Smooth muscle cell (in vitro differentiated cells): ENCODE measurements around the gene ZNF512. TPM values are rescaled to one million over a fixed set of nuclear protein-coding genes. Genes with fewer than 3 reads are reported as not detected.
A peak's percentile ranks its signal among the peaks of the same experiment; 100 is the strongest.
"Not testable (repeated sequence)": the region's sequence is repeated elsewhere in the genome, so short reads cannot be mapped to it uniquely, and the experiment has no call there.

Source experiments
- DNase-seq: peaks from one replicate; lab custom pipeline; 2025; ENCODE audit not compliant: unreplicated experiment; lab: John Stamatoyannopoulos, UW
- H2AFZ ChIP-seq: fragments of 200-600 bp; sonication (generic); 2 replicates; pipeline ENCODE4 v1.6.0; 2016; ENCODE audit warnings: antibody characterized with exemption, low read depth, mild to moderate bottlenecking
- H3F3A ChIP-seq: fragments of 200-600 bp; sonication (generic); 2 replicates; pipeline ENCODE4 v1.6.0; 2017; ENCODE audit warnings: antibody characterized with exemption, low read depth
- H3K27ac ChIP-seq: fragments of 200-600 bp; sonication (generic); 2 replicates; pipeline ENCODE4 v1.5.1; 2016; ENCODE audit warnings: low read depth, mild to moderate bottlenecking
- H3K27me3 ChIP-seq: fragments of 200-600 bp; sonication (generic); 2 replicates; pipeline ENCODE4 v1.6.1; 2016; ENCODE audit warnings: low read depth, mild to moderate bottlenecking
- H3K36me3 ChIP-seq: fragments of 200-600 bp; sonication (generic); 2 replicates; pipeline ENCODE4 v1.5.1; 2016; ENCODE audit warnings: low read depth
- H3K4me1 ChIP-seq: fragments of 200-600 bp; sonication (generic); 2 replicates; pipeline ENCODE4 v1.5.1; 2016; ENCODE audit warnings: low read depth
- H3K4me2 ChIP-seq: fragments of 200-600 bp; sonication (generic); 2 replicates; pipeline ENCODE4 v1.6.0; 2016; ENCODE audit warnings: mild to moderate bottlenecking
- H3K4me3 ChIP-seq: fragments of 200-600 bp; sonication (generic); 2 replicates; pipeline ENCODE4 v1.5.1; 2016; ENCODE audit warnings: mild to moderate bottlenecking
- H3K79me2 ChIP-seq: fragments of 200-600 bp; sonication (generic); 2 replicates; pipeline ENCODE4 v1.6.0; 2016; ENCODE audit warnings: low read depth, mild to moderate bottlenecking
- H3K9ac ChIP-seq: fragments of 200-600 bp; sonication (generic); 2 replicates; pipeline ENCODE4 v1.6.0; 2016; ENCODE audit warnings: low read depth
- H3K9me3 ChIP-seq: fragments of 200-600 bp; sonication (generic); replicated peaks from 2 replicates; pipeline ENCODE4 v1.5.1; 2016; ENCODE audit warnings: low read depth
- H4K20me1 ChIP-seq: fragments of 200-600 bp; sonication (generic); 2 replicates; pipeline ENCODE4 v1.6.0; 2016; ENCODE audit warnings: low read depth
- WGBS: methylation state at CpG from one replicate; pipeline ENCODE4 v1.1.7; 2016; ENCODE audit warnings: low lambda C conversion rate; 5-methylcytosine and 5-hydroxymethylcytosine counted together
- polyA plus RNA-seq: library from polyadenylated mRNA; unstranded; fragments of >200 nt; fragmentation: Nextera tagmentation; extraction: Ambion mirVana; gene quantifications from 2 replicates; pipeline ENCODE4 v1.2.1, GENCODE V29; 2016
- total RNA-seq: library from RNA; depleted of rRNA; stranded (reverse); fragments of >200 nt; gene quantifications from 2 replicates; pipeline ENCODE4 v1.2.3, GENCODE V29; 2014
- TF ChIP-seq, protein P1 (sequence below): fragments of 200-600 bp; sonication (generic); IDR thresholded peaks from 2 replicates; pipeline ENCODE4 v1.5.1; 2017; ENCODE audit warnings: borderline replicate concordance, mild to moderate bottlenecking, antibody characterized with exemption; ENCODE audit not compliant: insufficient read depth, poor library complexity, severe bottlenecking

The ZNF512 gene
- total and polyA plus RNA-seq, 2 experiments from 2014 or later = 12.2 to 15.6 TPM

DNA sequence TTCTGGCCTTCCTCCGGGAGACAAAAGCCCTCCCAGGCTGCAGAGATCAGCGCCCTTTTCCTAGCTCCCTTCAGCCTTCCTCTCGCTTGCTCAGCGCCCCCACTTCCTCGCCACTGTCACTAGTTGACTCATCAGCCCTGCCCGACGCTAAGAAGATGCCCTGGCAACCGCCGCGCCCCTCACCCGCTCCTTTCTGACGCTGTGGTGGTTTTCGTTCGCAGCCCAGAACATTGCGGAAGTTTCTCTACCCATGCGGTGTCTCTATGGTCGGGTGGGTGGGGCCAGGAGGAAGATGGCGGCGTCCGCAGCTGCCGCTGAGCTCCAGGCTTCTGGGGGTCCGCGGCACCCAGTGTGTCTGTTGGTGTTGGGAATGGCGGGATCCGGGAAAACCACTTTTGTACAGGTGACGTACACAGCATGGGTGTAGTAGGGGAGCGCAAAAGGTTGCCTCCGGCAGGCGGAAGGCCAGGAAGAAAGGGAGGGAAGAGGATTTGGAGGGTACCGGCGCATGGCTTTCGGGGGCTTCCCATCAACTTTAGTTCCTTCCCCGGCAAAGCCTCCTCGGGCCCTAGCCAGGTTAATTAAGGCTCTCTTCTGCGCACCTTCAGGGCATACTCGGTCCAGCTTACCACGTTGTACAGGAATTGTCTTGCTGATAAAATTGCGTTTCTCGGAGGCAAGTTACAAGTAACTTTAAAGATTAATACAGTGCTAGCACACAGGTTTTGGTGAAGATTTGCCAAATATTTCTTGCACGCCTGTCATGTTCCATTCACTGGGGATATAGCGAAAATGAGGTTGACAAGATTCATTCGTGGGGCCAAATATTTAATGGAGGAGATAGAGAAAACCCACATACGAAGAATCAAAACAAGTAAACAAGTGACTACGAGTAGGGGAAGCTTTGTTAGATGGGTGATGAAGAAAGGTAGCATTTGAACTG is 46.2 kb downstream of the ZNF512 start, which contains the start of the genes CCDC121 and GPN1:
CCDC121 (minus strand) TSS at position 246 of the 943 bp plus-strand sequence. CDS start 1,213 bp downstream, outside the sequence.
GPN1 (plus strand) TSS at position 284 of the 943 bp plus-strand sequence; CDS start at position 293, 9 bp downstream.
- H3K27ac ChIP-seq = peak within 1 kb of the TSS; percentile 95
- H3K9me3 ChIP-seq = no peaks in the 10 kb centered on the region
- H3K4me3 ChIP-seq = peak within 1 kb of the TSS; percentile 61
- H3K4me2 ChIP-seq = peak within 1 kb of the TSS; percentile 87
- H3F3A ChIP-seq = peaks cover 22% of the 10 kb centered on the region
- DNase-seq = peak; percentile 71
- H2AFZ ChIP-seq = peak within 1 kb of the TSS; percentile 29
- no peaks in the 10 kb centered on the region for H4K20me1 ChIP-seq
- WGBS = 4% methylated on average over 44 of the region's 44 CpGs
- H3K36me3 ChIP-seq = peaks cover 3% of the 10 kb centered on the region
- no peaks in the 10 kb centered on the region for H3K27me3 ChIP-seq
- peaks cover 7% of the 10 kb centered on the region for H3K4me1 ChIP-seq
- H3K79me2 ChIP-seq = peaks cover 10% of the 10 kb centered on the region
- H3K9ac ChIP-seq = peak within 1 kb of the TSS; percentile 90
- TF ChIP-seq, protein P1, sequence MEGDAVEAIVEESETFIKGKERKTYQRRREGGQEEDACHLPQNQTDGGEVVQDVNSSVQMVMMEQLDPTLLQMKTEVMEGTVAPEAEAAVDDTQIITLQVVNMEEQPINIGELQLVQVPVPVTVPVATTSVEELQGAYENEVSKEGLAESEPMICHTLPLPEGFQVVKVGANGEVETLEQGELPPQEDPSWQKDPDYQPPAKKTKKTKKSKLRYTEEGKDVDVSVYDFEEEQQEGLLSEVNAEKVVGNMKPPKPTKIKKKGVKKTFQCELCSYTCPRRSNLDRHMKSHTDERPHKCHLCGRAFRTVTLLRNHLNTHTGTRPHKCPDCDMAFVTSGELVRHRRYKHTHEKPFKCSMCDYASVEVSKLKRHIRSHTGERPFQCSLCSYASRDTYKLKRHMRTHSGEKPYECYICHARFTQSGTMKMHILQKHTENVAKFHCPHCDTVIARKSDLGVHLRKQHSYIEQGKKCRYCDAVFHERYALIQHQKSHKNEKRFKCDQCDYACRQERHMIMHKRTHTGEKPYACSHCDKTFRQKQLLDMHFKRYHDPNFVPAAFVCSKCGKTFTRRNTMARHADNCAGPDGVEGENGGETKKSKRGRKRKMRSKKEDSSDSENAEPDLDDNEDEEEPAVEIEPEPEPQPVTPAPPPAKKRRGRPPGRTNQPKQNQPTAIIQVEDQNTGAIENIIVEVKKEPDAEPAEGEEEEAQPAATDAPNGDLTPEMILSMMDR = no peak

GRCh38 chr2:27630257-27630656 is 47.4 kb downstream of the ZNF512 start:
- not testable (repeated sequence) for H3K36me3 ChIP-seq, H3K4me3 ChIP-seq, H3K79me2 ChIP-seq, H3K9ac ChIP-seq, H3K4me1 ChIP-seq, H3K9me3 ChIP-seq, H2AFZ ChIP-seq, H3K27me3 ChIP-seq, DNase-seq, H4K20me1 ChIP-seq, H3K27ac ChIP-seq
- peaks cover 18% of the 10 kb centered on the region for H3F3A ChIP-seq
- 94% methylated on average over 2 of the region's 2 CpGs for WGBS
- peak overlapping the region; percentile 87 for H3K4me2 ChIP-seq

GRCh38 chr2:27634291-27634690 is 51.4 kb downstream of the ZNF512 start:
- H3K36me3 ChIP-seq = peaks cover 25% of the 10 kb centered on the region
- peaks cover 8% of the 10 kb centered on the region for H3K79me2 ChIP-seq
- no peak overlapping the region for H3K4me2 ChIP-seq
- no peak overlapping the region for H3K9ac ChIP-seq
- no peak overlapping the region for H3K27ac ChIP-seq
- no peaks in the 10 kb centered on the region for H3F3A ChIP-seq
- H2AFZ ChIP-seq = no peak overlapping the region
- H3K4me1 ChIP-seq = no peaks in the 10 kb centered on the region
- no peaks in the 10 kb centered on the region for H3K27me3 ChIP-seq
- H3K4me3 ChIP-seq = no peak overlapping the region
- no peaks in the 10 kb centered on the region for H3K9me3 ChIP-seq
- WGBS = 97% methylated on average over 2 of the region's 2 CpGs
- H4K20me1 ChIP-seq = no peaks in the 10 kb centered on the region
- no peak for DNase-seq
- TF ChIP-seq, protein P1 = no peak

GRCh38 chr2:27636766-27637165 is 53.9 kb downstream of the ZNF512 start:
- DNase-seq = no peak
- Histone ChIP-seq H3K4me1 (no peaks in the 10 kb centered on the region), H3K9me3 (no peaks in the 10 kb centered on the region), H3F3A (no peaks in the 10 kb centered on the region), H3K36me3 (peaks cover 37% of the 10 kb centered on the region), H3K27ac (no peak overlapping the region), H3K4me2 (no peak overlapping the region), H3K9ac (no peak overlapping the region), H3K4me3 (no peak overlapping the region), H3K79me2 (no peaks in the 10 kb centered on the region), H2AFZ (no peak overlapping the region), H3K27me3 (no peaks in the 10 kb centered on the region), H4K20me1 (no peaks in the 10 kb centered on the region)
- WGBS = 89% methylated on average over 5 of the region's 5 CpGs
- TF ChIP-seq, protein P1 = no peak
